ENCODE measurements around the gene MYT1. TPM values are rescaled to one million over a fixed set of nuclear protein-coding genes. Genes with fewer than 3 reads are reported as not detected.
A peak's percentile ranks its signal among the peaks of the same experiment; 100 is the strongest.

The MYT1 gene
- total RNA-seq, 1 experiment from 2014 or later = 2.0 TPM

- H3K4me3 Mint-ChIP-seq = no peak overlapping the region
- ATAC-seq (no peak), DNase-seq (ENCODE audit: low spot score) (no peak)
- POLR2A ChIA-PET = no interaction called here
- H3K27ac Mint-ChIP-seq = no peak overlapping the region
- no peaks in the 10 kb centered on the region for H3K27me3 Mint-ChIP-seq (ENCODE audit: low read depth)
- no peak for TF ChIP-seq NFATC4 (CRISPR knock-in tag; IDR thresholded peaks at IDR 0.05)
- TF ChIP-seq ZNF423 (CRISPR knock-in tag; IDR thresholded peaks at IDR 0.05) = peak; percentile 57
- peaks cover 50% of the 10 kb centered on the region for H3K4me1 Mint-ChIP-seq
- CTCF ChIA-PET = interaction anchor here (1.3 to 1.6 kb wide), 2 partner anchors 29 to 61 kb away, joined by 5 to 7 read pairs; partner anchors contain the start of gene PCMTD2
- H3K9me3 Mint-ChIP-seq = no peaks in the 10 kb centered on the region
- no peaks in the 10 kb centered on the region for H3K36me3 Mint-ChIP-seq
Measured at GRCh38 chr20:64194269-64194668, 30.0 kb downstream of the MYT1 start.

GRCh38 chr20:64196309-64196708 is 32.1 kb downstream of the MYT1 start:
- Mint-ChIP-seq H3K27ac (no peak overlapping the region), H3K36me3 (peaks cover 7% of the 10 kb centered on the region), H3K27me3 (ENCODE audit: low read depth) (no peaks in the 10 kb centered on the region), H3K9me3 (peaks cover 7% of the 10 kb centered on the region; the same call in 1 of the 2 replicates), H3K4me1 (peaks cover 31% of the 10 kb centered on the region), H3K4me3 (no peak overlapping the region)
- no peak for TF ChIP-seq SP1 (CRISPR knock-in tag; conservative IDR thresholded peaks at IDR 0.05)
- TF ChIP-seq TEAD1 (CRISPR knock-in tag; IDR thresholded peaks at IDR 0.05) = no peak
- no peak for TF ChIP-seq MXD4 (CRISPR knock-in tag; IDR thresholded peaks at IDR 0.05; ENCODE audit: borderline replicate concordance)
- TF ChIP-seq OVOL2 (CRISPR knock-in tag; IDR thresholded peaks at IDR 0.05; ENCODE audit: borderline replicate concordance) = no peak
- no peak for TF ChIP-seq HMGXB4 (CRISPR knock-in tag; IDR thresholded peaks at IDR 0.05)
- no peak for TF ChIP-seq ZNF317 (CRISPR knock-in tag; IDR thresholded peaks at IDR 0.05; ENCODE audit: borderline replicate concordance, low read depth)
- TF ChIP-seq ATF3 (CRISPR knock-in tag; conservative IDR thresholded peaks at IDR 0.05) = no peak
- no peak for TF ChIP-seq MLX (CRISPR knock-in tag; IDR thresholded peaks at IDR 0.05)
- no peak for TF ChIP-seq TP53 (CRISPR knock-in tag; IDR thresholded peaks at IDR 0.05)
- TF ChIP-seq GABPB1 (CRISPR knock-in tag; IDR thresholded peaks at IDR 0.05) = no peak
- no peak for TF ChIP-seq AFF4 (CRISPR knock-in tag; IDR thresholded peaks at IDR 0.05; ENCODE audit: borderline replicate concordance)
- TF ChIP-seq SMAD3 (CRISPR knock-in tag; IDR thresholded peaks at IDR 0.05; ENCODE audit: borderline replicate concordance) = no peak
- no peak for TF ChIP-seq MAX (CRISPR knock-in tag; IDR thresholded peaks at IDR 0.05)
- no peak for TF ChIP-seq AR (CRISPR knock-in tag; IDR thresholded peaks at IDR 0.05)
- TF ChIP-seq ZNF512 (CRISPR knock-in tag; IDR thresholded peaks at IDR 0.05; ENCODE audit: borderline replicate concordance) = no peak
- TF ChIP-seq HMGA2 (CRISPR knock-in tag; IDR thresholded peaks at IDR 0.05) = no peak
- no peak for TF ChIP-seq ZNF396 (CRISPR knock-in tag; IDR thresholded peaks at IDR 0.05; ENCODE audit: borderline replicate concordance)
- no peak for TF ChIP-seq FOXJ3 (CRISPR knock-in tag; IDR thresholded peaks at IDR 0.05; ENCODE audit: borderline replicate concordance)
- TF ChIP-seq FOXK1 (CRISPR knock-in tag; IDR thresholded peaks at IDR 0.05) = no peak
- ATAC-seq = no peak
- POLR2A ChIA-PET = no interaction called here
- no peak for DNase-seq (ENCODE audit: low spot score)
- CTCF ChIA-PET = interaction anchor here (1.1 kb wide), 1 partner anchor 27 kb away, joined by 7 read pairs; no protein-coding TSS in a partner anchor
